HepG2 (cell line): Measurements from ENCODE around the gene SLC13A3.

Source experiments
- PCBP1 ChIP-seq: fragments of 200-400 bp; formaldehyde crosslinking; IDR thresholded peaks from 2 replicates; pipeline ENCODE4 v1.6.1; 2017; ENCODE audit warnings: mild to moderate bottlenecking, low read depth, low read length, borderline replicate concordance
- POLR2AphosphoS2 ChIP-seq: IDR thresholded peaks from 2 replicates; pipeline ENCODE4 v1.6.1; 2011; ENCODE audit warnings: low read depth, low read length, improper control_type of control experiment
- SP5 ChIP-seq: IDR thresholded peaks from 2 replicates; pipeline ENCODE4 v1.6.1; 2016; ENCODE audit warnings: low read depth, borderline replicate concordance
- TAF1 ChIP-seq: sonication (generic); formaldehyde crosslinking; IDR thresholded peaks from 2 replicates; pipeline ENCODE4 v1.4.0; 2020; ENCODE audit warnings: missing genetic modification reagents
- ZNF749 ChIP-seq: sonication (generic); formaldehyde crosslinking; IDR thresholded peaks from 2 replicates; pipeline ENCODE4 v1.8.0; 2022; ENCODE audit warnings: mild to moderate bottlenecking, missing genetic modification reagents, moderate library complexity, borderline replicate concordance
- ZNF782 ChIP-seq: sonication (generic); formaldehyde crosslinking; IDR thresholded peaks from 2 replicates; pipeline ENCODE4 v1.4.0; 2020; ENCODE audit warnings: missing genetic modification reagents, mild to moderate bottlenecking, borderline replicate concordance
- TF ChIP-seq, protein P1 (sequence below): sonication (generic); formaldehyde crosslinking; IDR thresholded peaks from 2 replicates; pipeline ENCODE4 v1.5.0; 2020; ENCODE audit warnings: mild to moderate bottlenecking, missing genetic modification reagents, moderate library complexity

- TF ChIP-seq SP5 (no peak), ZNF782 (CRISPR knock-in tag) (no peak), POLR2AphosphoS2 (no peak), PCBP1 (no peak), TAF1 (CRISPR knock-in tag) (no peak), ZNF749 (no peak)
- TF ChIP-seq, protein P1, sequence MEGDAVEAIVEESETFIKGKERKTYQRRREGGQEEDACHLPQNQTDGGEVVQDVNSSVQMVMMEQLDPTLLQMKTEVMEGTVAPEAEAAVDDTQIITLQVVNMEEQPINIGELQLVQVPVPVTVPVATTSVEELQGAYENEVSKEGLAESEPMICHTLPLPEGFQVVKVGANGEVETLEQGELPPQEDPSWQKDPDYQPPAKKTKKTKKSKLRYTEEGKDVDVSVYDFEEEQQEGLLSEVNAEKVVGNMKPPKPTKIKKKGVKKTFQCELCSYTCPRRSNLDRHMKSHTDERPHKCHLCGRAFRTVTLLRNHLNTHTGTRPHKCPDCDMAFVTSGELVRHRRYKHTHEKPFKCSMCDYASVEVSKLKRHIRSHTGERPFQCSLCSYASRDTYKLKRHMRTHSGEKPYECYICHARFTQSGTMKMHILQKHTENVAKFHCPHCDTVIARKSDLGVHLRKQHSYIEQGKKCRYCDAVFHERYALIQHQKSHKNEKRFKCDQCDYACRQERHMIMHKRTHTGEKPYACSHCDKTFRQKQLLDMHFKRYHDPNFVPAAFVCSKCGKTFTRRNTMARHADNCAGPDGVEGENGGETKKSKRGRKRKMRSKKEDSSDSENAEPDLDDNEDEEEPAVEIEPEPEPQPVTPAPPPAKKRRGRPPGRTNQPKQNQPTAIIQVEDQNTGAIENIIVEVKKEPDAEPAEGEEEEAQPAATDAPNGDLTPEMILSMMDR (CRISPR knock-in tag): no peak
These were observed 41.1 kb downstream of the SLC13A3 start for GRCh38 chr20:46610145-46610544.
